ENCODE results near the gene OR52K1. TPM values are rescaled to one million over a fixed set of nuclear protein-coding genes. Genes with fewer than 3 reads are reported as not detected.
"Not testable (repeated sequence)": the region's sequence is repeated elsewhere in the genome, so short reads cannot be mapped to it uniquely, and the experiment has no call there.

The OR52K1 gene
- total RNA-seq, 2 experiments from 2014 or later = not detected

DNA sequence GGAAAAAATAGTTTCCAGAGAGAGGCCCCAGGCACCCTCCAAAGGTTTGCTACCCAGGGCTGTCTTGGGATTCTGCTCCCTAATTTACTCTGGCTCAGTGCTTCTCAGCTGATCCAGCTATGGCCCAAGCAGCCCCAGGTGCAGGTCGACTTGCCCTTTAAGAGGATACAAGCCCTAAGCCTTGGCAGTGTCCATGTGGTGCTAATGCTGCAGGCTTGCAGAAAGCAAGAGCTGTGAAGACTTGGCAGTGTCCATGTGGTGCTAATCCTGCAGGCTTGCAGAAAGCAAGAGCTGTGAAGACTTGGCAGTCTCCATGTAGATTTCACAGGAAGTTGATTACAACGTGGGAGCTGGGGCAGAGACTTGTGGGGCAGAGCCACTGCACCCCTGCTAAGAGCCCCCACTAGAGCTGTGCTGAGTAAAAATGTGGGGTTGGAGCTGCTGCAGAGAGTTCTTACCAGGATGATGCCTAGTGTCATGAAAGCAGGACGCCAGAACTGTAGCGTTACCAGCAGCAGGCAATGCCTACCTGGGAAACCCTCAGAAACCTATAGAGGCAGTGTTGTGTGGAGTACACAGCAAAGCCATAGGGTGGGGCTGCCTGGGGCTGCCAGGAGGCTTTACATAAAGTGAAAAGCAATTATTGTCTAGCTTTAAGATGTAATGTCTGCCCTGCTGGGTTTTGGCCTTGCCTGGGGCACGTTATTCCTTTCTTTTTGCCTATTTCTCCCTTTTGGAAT is 16.1 kb upstream of the OR52K1 start:
- POLR2A ChIA-PET = no interaction called here
- CTCF ChIA-PET = no interaction called here
- DNase-seq = no peak
- Mint-ChIP-seq H3K4me1 (peaks cover 9% of the 10 kb centered on the region), H3K27me3 (peaks cover 9% of the 10 kb centered on the region), H3K4me3 (no peak overlapping the region), H3K27ac (no peak overlapping the region), H3K9me3 (peaks cover 19% of the 10 kb centered on the region), H3K36me3 (ENCODE audit: low read depth) (peaks cover 9% of the 10 kb centered on the region)

- H3K27ac Mint-ChIP-seq = no peak overlapping the region
- peaks cover 14% of the 10 kb centered on the region for H3K27me3 Mint-ChIP-seq
- ChIA-PET CTCF (no interaction called here), POLR2A (no interaction called here)
- DNase-seq = no peak
- peaks cover 9% of the 10 kb centered on the region for H3K4me1 Mint-ChIP-seq
- no peak overlapping the region for H3K4me3 Mint-ChIP-seq
- peaks cover 9% of the 10 kb centered on the region for H3K36me3 Mint-ChIP-seq (ENCODE audit: low read depth)
- H3K9me3 Mint-ChIP-seq = peaks cover 19% of the 10 kb centered on the region
Measured at GRCh38 chr11:4466871-4467442, 15.5 kb upstream of the OR52K1 start.

- no peak overlapping the region for H3K4me3 Mint-ChIP-seq
- no peak for DNase-seq
- CTCF ChIA-PET = no interaction called here
- no peak overlapping the region for H3K27ac Mint-ChIP-seq
- H3K9me3 Mint-ChIP-seq = peaks cover 15% of the 10 kb centered on the region
- peaks cover 16% of the 10 kb centered on the region for H3K27me3 Mint-ChIP-seq
- H3K4me1 Mint-ChIP-seq = peaks cover 9% of the 10 kb centered on the region
- POLR2A ChIA-PET = no interaction called here
- H3K36me3 Mint-ChIP-seq (ENCODE audit: low read depth) = peaks cover 9% of the 10 kb centered on the region
Measured at GRCh38 chr11:4467811-4468606, 14.4 kb upstream of the OR52K1 start.

GRCh38 chr11:4479644-4480043 is 2.8 kb upstream of the OR52K1 start:
- Mint-ChIP-seq H3K4me1 (peaks cover 8% of the 10 kb centered on the region), H3K4me3 (no peak overlapping the region), H3K27ac (no peak overlapping the region), H3K9me3 (no peaks in the 10 kb centered on the region), H3K27me3 (peaks cover 5% of the 10 kb centered on the region), H3K36me3 (ENCODE audit: low read depth) (no peaks in the 10 kb centered on the region)
- CTCF ChIA-PET = interaction anchor here (2.3 kb wide), 1 partner anchor 292 kb away, joined by 11 read pairs; no protein-coding TSS in a partner anchor
- DNase-seq = no peak
- POLR2A ChIA-PET = no interaction called here

DNA sequence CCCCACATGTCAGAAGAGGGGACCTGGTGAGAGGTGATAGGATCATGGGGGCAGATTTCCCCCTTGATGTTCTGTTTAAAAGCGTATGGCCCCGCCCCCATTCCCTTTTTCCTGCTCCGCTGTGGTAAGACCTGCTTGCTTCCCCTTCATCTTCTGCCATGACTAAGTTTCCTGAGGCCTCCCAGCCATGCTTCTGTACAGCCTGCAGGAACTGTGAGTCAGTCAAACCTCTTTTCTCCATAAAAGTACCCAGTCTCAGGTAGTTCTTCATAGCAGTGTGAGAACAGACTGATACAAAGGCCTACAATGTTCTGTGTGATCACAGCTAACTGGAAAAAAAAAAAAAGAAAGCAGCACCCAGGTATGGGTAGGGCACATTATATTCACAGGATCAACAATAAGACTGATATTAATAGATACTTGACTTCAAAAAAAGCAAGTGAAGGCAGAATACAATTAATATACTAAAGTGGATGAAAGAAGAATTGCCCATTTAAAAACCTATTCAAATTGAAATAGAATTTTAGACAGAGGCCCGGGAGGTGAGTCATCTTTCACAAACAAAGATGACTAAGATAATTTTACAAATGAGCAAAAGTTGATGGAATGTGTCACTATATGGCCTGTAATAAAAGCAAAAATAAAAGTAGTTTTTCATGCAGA is 1.7 kb upstream of the OR52K1 start:
- DNase-seq = no peak
- H3K27me3 Mint-ChIP-seq = peaks cover 5% of the 10 kb centered on the region
- no peak overlapping the region for H3K4me3 Mint-ChIP-seq
- ChIA-PET CTCF (no interaction called here), POLR2A (no interaction called here)
- no peak overlapping the region for H3K27ac Mint-ChIP-seq
- H3K36me3 Mint-ChIP-seq (ENCODE audit: low read depth) = no peaks in the 10 kb centered on the region
- H3K9me3 Mint-ChIP-seq = no peaks in the 10 kb centered on the region
- peaks cover 8% of the 10 kb centered on the region for H3K4me1 Mint-ChIP-seq

DNA sequence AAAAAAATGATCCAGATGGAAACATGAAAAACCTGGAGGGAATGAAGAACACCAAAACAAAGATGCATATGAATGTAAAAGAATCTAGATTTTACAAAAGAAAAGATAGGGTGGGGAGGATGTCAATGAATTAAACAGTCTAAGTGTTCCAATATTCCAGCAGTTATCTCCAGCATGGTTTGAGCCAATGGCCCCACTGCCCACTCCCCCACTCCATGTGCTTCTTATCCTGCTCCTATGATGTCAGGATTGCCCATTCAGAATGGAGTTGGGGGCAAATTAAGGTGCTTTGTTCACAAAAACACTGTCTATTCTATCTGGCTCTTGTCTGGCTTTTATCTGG is 1.2 kb upstream of the OR52K1 start:
- ChIA-PET CTCF (no interaction called here), POLR2A (no interaction called here)
- Mint-ChIP-seq H3K4me1 (peaks cover 8% of the 10 kb centered on the region), H3K36me3 (ENCODE audit: low read depth) (no peaks in the 10 kb centered on the region), H3K4me3 (no peak overlapping the region), H3K27ac (no peak overlapping the region), H3K9me3 (no peaks in the 10 kb centered on the region), H3K27me3 (peaks cover 5% of the 10 kb centered on the region)
- DNase-seq = no peak

GRCh38 chr11:4484310-4484709 is 1.9 kb downstream of the OR52K1 start:
- Mint-ChIP-seq H3K27me3 (peaks cover 12% of the 10 kb centered on the region), H3K36me3 (ENCODE audit: low read depth) (no peaks in the 10 kb centered on the region), H3K9me3 (no peaks in the 10 kb centered on the region), H3K4me1 (peaks cover 8% of the 10 kb centered on the region), H3K27ac (no peak overlapping the region), H3K4me3 (no peak overlapping the region)
- ChIA-PET POLR2A (no interaction called here), CTCF (interaction anchor here (1.0 kb wide), 1 partner anchor 297 kb away, joined by 3 read pairs; no protein-coding TSS in a partner anchor)
- no peak for DNase-seq

DNA sequence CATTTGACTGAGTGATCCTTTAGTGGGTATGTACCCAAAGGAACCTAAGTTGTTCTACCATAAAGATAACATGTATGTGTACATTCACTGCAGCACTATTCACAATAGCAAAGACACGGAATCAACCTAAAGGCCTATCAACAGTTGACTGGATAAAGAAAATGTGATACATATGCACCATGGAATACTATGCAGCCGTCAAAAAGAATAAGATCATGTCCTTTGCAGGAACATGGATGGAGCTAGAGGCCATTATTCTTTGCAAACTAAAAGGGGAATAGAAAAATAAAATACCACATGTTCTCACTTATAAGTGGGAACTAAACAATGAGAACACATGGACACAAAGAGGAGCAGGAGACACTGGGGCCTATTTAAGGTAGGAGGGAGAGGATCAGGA is 9.0 kb downstream of the OR52K1 start:
- CTCF ChIA-PET = interaction anchor here (2.7 kb wide), 1 partner anchor 304 kb away, joined by 10 read pairs; no protein-coding TSS in a partner anchor
- H3K27ac Mint-ChIP-seq; H3K4me3 Mint-ChIP-seq; POLR2A ChIA-PET; H3K9me3 Mint-ChIP-seq; H3K36me3 Mint-ChIP-seq (ENCODE audit: low read depth); DNase-seq; H3K4me1 Mint-ChIP-seq: not testable (repeated sequence)
- peaks cover 34% of the 10 kb centered on the region for H3K27me3 Mint-ChIP-seq

DNA sequence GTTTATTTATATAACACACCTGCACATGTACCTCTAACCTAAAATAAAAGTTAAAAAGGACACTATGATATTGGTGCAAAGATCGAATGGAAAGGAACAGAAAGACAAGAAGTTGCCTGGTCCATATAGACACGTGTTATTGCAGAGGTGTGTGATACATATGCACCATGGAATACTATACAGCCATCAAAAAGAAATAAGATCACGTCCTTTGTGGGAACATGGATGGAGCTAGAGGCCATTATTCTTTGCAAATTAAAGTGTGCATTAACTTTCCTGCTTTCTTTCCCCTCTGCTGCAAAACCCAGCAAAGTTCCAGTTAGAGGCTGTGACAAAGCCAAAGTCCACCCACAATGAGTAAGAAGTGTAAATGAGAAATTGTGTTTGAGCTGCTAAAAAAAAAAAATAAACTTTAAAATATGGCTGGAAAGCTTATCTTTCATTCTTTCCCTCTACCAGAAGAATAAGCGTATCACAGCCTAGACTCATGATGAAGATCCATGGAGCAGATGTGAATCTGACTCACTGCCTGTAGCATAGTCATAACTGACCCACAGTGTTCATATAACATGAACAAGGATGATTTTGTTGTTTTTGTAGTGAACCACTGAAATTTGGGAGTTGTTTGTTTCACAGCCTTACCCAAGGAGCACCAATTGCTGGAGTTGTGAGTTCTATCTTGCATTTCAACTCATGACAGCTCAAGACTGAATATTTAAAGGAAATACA is 9.6 kb downstream of the OR52K1 start:
- ChIA-PET CTCF (interaction anchor here (1.2 to 4.3 kb wide), 4 partner anchors 47 to 305 kb away, joined by 3 to 73 read pairs (median 5); partner anchors contain the start of gene TRIM21), POLR2A (no interaction called here)
- no peak for DNase-seq
- Mint-ChIP-seq H3K9me3 (peaks cover 5% of the 10 kb centered on the region), H3K27ac (no peak overlapping the region), H3K27me3 (peaks cover 35% of the 10 kb centered on the region), H3K4me1 (peaks cover 5% of the 10 kb centered on the region), H3K4me3 (no peak overlapping the region), H3K36me3 (ENCODE audit: low read depth) (no peaks in the 10 kb centered on the region)

DNA sequence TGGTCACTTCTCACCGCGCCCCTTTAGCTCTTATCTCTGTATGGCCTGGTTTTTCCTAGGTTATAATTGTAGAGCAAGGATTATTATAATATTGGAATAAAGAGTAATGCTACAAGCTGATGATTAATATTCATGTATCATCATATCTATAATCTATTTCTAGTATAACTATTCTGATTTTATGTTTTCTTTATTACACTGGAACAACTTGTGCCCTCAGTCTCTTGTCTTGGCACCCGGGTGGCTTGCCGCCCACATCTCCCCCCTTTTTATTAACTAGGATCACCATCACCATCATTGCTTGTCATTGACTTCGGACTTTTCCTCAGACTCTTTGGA is 11.0 kb downstream of the OR52K1 start:
- peaks cover 29% of the 10 kb centered on the region for H3K27me3 Mint-ChIP-seq
- no peak overlapping the region for H3K4me3 Mint-ChIP-seq
- no peaks in the 10 kb centered on the region for H3K36me3 Mint-ChIP-seq (ENCODE audit: low read depth)
- no peak overlapping the region for H3K27ac Mint-ChIP-seq
- peaks cover 5% of the 10 kb centered on the region for H3K4me1 Mint-ChIP-seq
- H3K9me3 Mint-ChIP-seq = peaks cover 5% of the 10 kb centered on the region
- ChIA-PET CTCF (interaction anchor here (0.8 to 4.3 kb wide), 6 partner anchors 9 to 306 kb away, joined by 3 to 73 read pairs (median 4); partner anchors contain the start of genes OR52K1 and TRIM21), POLR2A (no interaction called here)
- no peak for DNase-seq

- H3K4me1 Mint-ChIP-seq = peaks cover 5% of the 10 kb centered on the region
- no peak for DNase-seq
- H3K27me3 Mint-ChIP-seq = peaks cover 24% of the 10 kb centered on the region
- peaks cover 5% of the 10 kb centered on the region for H3K9me3 Mint-ChIP-seq
- CTCF ChIA-PET = interaction anchor here (4.3 kb wide), 1 partner anchor 308 kb away, joined by 73 read pairs; no protein-coding TSS in a partner anchor
- no peak overlapping the region for H3K27ac Mint-ChIP-seq
- no peaks in the 10 kb centered on the region for H3K36me3 Mint-ChIP-seq (ENCODE audit: low read depth)
- POLR2A ChIA-PET = no interaction called here
- no peak overlapping the region for H3K4me3 Mint-ChIP-seq
Measured at GRCh38 chr11:4495487-4495886, 13.0 kb downstream of the OR52K1 start.

- Mint-ChIP-seq H3K27me3 (peaks cover 26% of the 10 kb centered on the region), H3K27ac (no peak overlapping the region), H3K36me3 (ENCODE audit: low read depth) (no peaks in the 10 kb centered on the region), H3K4me1 (peaks cover 5% of the 10 kb centered on the region), H3K9me3 (peaks cover 5% of the 10 kb centered on the region), H3K4me3 (no peak overlapping the region)
- DNase-seq = no peak
- ChIA-PET POLR2A (no interaction called here), CTCF (interaction anchor here (4.3 kb wide), 1 partner anchor 309 kb away, joined by 73 read pairs; no protein-coding TSS in a partner anchor)
Measured at GRCh38 chr11:4495986-4496385, 13.5 kb downstream of the OR52K1 start.
